ENCODE results near the gene SDC3.

The SDC3 gene

DNA sequence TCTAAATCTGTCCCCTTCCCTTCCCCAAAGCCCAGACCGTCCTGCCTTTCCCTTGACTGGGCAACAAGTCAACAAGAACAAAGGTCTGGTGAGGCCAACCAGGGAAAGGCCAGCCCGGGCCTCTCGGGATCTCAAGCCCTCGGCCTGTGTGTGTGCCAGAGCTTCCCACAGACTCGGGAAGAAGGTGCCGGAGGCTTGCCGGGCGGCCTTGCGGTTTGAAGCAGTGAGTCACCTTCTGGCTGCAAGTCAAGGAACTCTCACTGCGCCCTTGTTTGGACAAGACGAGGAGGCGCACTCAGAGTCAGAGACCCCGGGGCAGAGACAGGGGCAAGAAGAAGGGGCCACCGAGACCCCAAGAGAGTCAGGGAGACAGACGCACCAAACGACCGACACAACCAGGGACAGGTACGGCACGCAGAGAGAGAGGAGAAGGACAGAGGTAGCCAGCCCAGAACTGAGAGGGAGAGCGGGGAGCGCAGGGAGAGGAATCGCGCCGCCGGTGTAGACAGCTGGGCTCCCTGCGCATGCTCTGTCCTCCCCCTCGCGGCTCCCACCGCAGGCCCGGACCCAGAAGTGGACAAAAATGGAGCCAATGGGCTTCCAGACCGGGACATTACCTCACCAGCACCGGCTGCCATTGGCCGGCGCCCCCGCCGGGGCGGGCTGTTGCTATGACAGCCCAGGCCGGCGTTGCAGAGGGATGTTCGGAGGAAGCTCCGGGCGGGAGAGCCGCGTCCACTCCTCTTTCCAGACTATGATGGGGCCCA lies 84.4 kb downstream of the SDC3 start:
- TF ChIP-seq, protein P1, sequence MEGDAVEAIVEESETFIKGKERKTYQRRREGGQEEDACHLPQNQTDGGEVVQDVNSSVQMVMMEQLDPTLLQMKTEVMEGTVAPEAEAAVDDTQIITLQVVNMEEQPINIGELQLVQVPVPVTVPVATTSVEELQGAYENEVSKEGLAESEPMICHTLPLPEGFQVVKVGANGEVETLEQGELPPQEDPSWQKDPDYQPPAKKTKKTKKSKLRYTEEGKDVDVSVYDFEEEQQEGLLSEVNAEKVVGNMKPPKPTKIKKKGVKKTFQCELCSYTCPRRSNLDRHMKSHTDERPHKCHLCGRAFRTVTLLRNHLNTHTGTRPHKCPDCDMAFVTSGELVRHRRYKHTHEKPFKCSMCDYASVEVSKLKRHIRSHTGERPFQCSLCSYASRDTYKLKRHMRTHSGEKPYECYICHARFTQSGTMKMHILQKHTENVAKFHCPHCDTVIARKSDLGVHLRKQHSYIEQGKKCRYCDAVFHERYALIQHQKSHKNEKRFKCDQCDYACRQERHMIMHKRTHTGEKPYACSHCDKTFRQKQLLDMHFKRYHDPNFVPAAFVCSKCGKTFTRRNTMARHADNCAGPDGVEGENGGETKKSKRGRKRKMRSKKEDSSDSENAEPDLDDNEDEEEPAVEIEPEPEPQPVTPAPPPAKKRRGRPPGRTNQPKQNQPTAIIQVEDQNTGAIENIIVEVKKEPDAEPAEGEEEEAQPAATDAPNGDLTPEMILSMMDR (IDR thresholded peaks at IDR 0.05; ENCODE audit: control insufficient read depth, extremely low read depth, insufficient read depth): no peak
- peak; percentile 98 for DNase-seq (ENCODE audit: low read depth)
- peak overlapping the region; percentile 49 for H3K4me3 ChIP-seq (ENCODE audit: low read depth, low read length)

DNA sequence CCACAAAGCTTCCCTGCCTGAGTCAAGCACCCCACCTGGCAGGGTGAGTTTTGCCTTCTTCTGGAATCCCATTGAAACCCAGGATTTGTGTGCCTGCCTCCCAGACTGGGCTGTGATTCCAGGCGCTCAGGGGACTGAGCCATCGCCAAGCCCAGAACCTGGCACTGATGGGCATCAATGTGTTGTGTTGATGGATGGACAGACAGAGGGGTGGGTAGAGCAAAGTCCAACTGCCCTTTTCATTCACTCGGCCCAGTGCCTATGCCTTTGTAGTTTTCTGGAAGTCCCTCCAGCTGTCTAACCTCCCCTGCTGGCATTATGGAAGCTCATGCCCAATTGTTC lies 85.0 kb downstream of the SDC3 start:
- TF ChIP-seq, protein P1 (IDR thresholded peaks at IDR 0.05; ENCODE audit: control insufficient read depth, extremely low read depth, insufficient read depth): no peak
- no peak for DNase-seq (ENCODE audit: low read depth)
- peak overlapping the region; percentile 49 for H3K4me3 ChIP-seq (ENCODE audit: low read depth, low read length)

DNA sequence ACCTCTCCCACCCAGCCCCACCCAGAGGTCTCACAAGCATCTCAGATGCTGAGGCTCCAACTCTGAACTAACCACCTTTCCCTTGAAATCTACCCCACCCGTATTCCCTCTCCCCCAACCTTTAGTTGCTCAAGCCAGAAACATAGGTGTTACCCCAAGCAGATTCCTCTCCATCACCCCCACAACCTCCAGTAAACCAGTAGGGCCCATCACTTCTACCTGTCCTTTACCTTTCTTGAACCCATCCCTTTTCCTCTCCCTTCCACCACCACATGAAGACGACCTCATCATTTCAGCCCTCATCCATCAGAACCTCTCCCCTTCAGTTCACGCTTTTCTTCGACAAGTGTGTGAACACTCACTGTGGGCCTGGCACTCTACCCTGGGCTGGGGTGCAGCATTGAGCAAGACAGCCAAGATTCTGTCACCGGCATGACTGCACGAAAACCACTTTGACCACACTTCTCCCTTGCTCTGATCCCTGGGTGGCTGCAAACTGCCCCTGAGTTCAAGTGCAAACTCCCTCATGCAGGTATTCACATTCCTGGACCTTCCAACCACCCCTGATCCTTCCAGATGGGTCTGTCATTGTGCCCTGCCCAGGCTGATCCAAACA lies 85.5 kb downstream of the SDC3 start:
- TF ChIP-seq, protein P1 (IDR thresholded peaks at IDR 0.05; ENCODE audit: control insufficient read depth, extremely low read depth, insufficient read depth): no peak
- DNase-seq (ENCODE audit: low read depth): no peak
- no peak overlapping the region for H3K4me3 ChIP-seq (ENCODE audit: low read depth, low read length)

DNA sequence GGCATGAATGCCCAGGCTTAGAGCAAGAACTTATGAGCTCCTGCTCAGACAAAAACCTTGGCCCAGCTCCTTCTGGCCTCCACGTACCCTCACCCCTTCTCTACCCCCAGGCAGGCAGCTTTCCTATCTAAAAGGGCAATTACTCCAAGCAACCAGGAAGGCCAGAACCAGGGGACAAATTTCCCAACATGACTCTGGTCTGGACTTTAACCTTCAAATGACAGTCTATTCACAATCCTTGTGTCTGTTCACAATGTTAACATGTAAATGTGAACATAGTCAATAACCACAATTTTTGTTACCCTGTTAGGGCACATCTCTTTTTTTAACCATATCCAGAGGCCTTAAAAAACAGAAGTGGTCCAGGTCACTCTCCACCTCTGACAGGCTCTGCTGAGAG lies 86.6 kb downstream of the SDC3 start:
- H3K4me3 ChIP-seq (ENCODE audit: low read depth, low read length): no peak overlapping the region
- DNase-seq (ENCODE audit: low read depth): no peak
- TF ChIP-seq, protein P1 (IDR thresholded peaks at IDR 0.05; ENCODE audit: control insufficient read depth, extremely low read depth, insufficient read depth): no peak

- no peak overlapping the region for H3K4me3 ChIP-seq (ENCODE audit: low read depth, low read length)
- TF ChIP-seq, protein P1 (IDR thresholded peaks at IDR 0.05; ENCODE audit: control insufficient read depth, extremely low read depth, insufficient read depth): no peak
- DNase-seq (ENCODE audit: low read depth): no peak
These were observed 88.3 kb downstream of the SDC3 start for GRCh38 chr1:30820299-30820698.
